ENCODE measurements around the gene CYP2W1. TPM values are rescaled to one million over a fixed set of nuclear protein-coding genes. Genes with fewer than 3 reads are reported as not detected.

CYP2W1 gene
- total RNA-seq, 1 donor from 2014 or later = 2.0 TPM

GRCh38 chr7:961546-962400 is 21.2 kb upstream of the CYP2W1 start:
- Histone ChIP-seq H3K4me1 (peaks cover 32% of the 10 kb centered on the region), H3K36me3 (peaks cover 0 to 1% of the 10 kb centered on the region in 2 donors), H3K27ac (no peak overlapping the region), H3K9me3 (no peaks in the 10 kb centered on the region), H3K4me3 (no peak overlapping the region), H3K27me3 (no peaks in the 10 kb centered on the region)
- TF ChIP-seq CTCF (IDR thresholded peaks at IDR 0.05) (no peak), POLR2AphosphoS5 (IDR thresholded peaks at IDR 0.05; ENCODE audit: insufficient read depth in 1 of 2, low read depth in 1 of 2) (no peak), POLR2A (IDR thresholded peaks at IDR 0.05) (no peak)
- intact Hi-C loops (cut with DNase I) = no loop called here
- DNase-seq (ENCODE audit: extremely low spot score in 2 of 2) = no peak

GRCh38 chr7:962401-963081 is 20.4 kb upstream of the CYP2W1 start:
- intact Hi-C loops (cut with DNase I) = no loop called here
- DNase-seq (ENCODE audit: extremely low spot score in 2 of 2) = no peak
- TF ChIP-seq CTCF (IDR thresholded peaks at IDR 0.05) = no peak
- TF ChIP-seq POLR2AphosphoS5 (IDR thresholded peaks at IDR 0.05; ENCODE audit: insufficient read depth in 1 of 2, low read depth in 1 of 2) = no peak
- TF ChIP-seq POLR2A (IDR thresholded peaks at IDR 0.05) = no peak
- Histone ChIP-seq H3K36me3 (peaks cover 0 to 9% of the 10 kb centered on the region in 2 donors), H3K27ac (no peak overlapping the region), H3K4me1 (peaks cover 32% of the 10 kb centered on the region), H3K4me3 (no peak overlapping the region), H3K9me3 (no peaks in the 10 kb centered on the region), H3K27me3 (no peaks in the 10 kb centered on the region)

GRCh38 chr7:963236-964078 is 19.5 kb upstream of the CYP2W1 start:
- Histone ChIP-seq H3K27me3 (no peaks in the 10 kb centered on the region), H3K27ac (no peak overlapping the region), H3K4me1 (peaks cover 32% of the 10 kb centered on the region), H3K9me3 (no peaks in the 10 kb centered on the region), H3K4me3 (no peak overlapping the region), H3K36me3 (peaks cover 0 to 18% of the 10 kb centered on the region in 2 donors)
- TF ChIP-seq POLR2AphosphoS5 (IDR thresholded peaks at IDR 0.05; ENCODE audit: insufficient read depth in 1 of 2, low read depth in 1 of 2) (no peak), CTCF (IDR thresholded peaks at IDR 0.05) (no peak), POLR2A (IDR thresholded peaks at IDR 0.05) (no peak)
- intact Hi-C loops (cut with DNase I) = no loop called here
- no peak for DNase-seq (ENCODE audit: extremely low spot score in 2 of 2)

- Histone ChIP-seq H3K36me3 (peaks cover 0 to 29% of the 10 kb centered on the region in 2 donors), H3K4me1 (peaks cover 32% of the 10 kb centered on the region), H3K4me3 (no peak overlapping the region), H3K27ac (peak overlapping the region; percentile 15), H3K27me3 (no peaks in the 10 kb centered on the region), H3K9me3 (no peaks in the 10 kb centered on the region)
- intact Hi-C loops (cut with DNase I) = no loop called here
- DNase-seq (ENCODE audit: extremely low spot score in 2 of 2) = no peak
- no peak for TF ChIP-seq POLR2AphosphoS5 (IDR thresholded peaks at IDR 0.05; ENCODE audit: insufficient read depth in 1 of 2, low read depth in 1 of 2)
- no peak for TF ChIP-seq POLR2A (IDR thresholded peaks at IDR 0.05)
- no peak for TF ChIP-seq CTCF (IDR thresholded peaks at IDR 0.05)
These were observed 18.4 kb upstream of the CYP2W1 start for GRCh38 chr7:964401-965231.

All from vagina (tissue), 2 donors.